CD4-positive, CD25-positive, alpha-beta regulatory T cell (primary cell): ENCODE data around the gene IGFBP6. TPM values are rescaled to one million over a fixed set of nuclear protein-coding genes. Genes with fewer than 3 reads are reported as not detected.

Experiments
- ATAC-seq, 2 donors: fragments of 150-1000 bp; cut with Tn5 transposase; one replicate each; pipeline ENCODE4 v1.10.0; 2021; ENCODE audit warnings: low read depth in 2 of 2, moderate number of reproducible peaks in 2 of 2, moderate library complexity in 1 of 2
- DNase-seq, 3 donors: peaks; one replicate each; pipeline versions ENCODE4 v3.0.0 to v3.0.0-alpha.2; 2012 to 2022; ENCODE audit warnings: mixed read lengths in 1 of 3
- H3K27ac ChIP-seq: one replicate; pipeline ENCODE4 v1.7.0; 2013; ENCODE audit warnings: mild to moderate bottlenecking, low read length; ENCODE audit not compliant: insufficient read depth, poor library complexity, severe bottlenecking
- H3K27me3 ChIP-seq: one replicate; pipeline ENCODE4 v1.7.0; 2013; ENCODE audit warnings: low read length; ENCODE audit not compliant: control insufficient read depth, insufficient read depth
- H3K36me3 ChIP-seq: one replicate; pipeline ENCODE4 v1.7.0; 2013; ENCODE audit warnings: mild to moderate bottlenecking, low read length, moderate library complexity; ENCODE audit not compliant: control insufficient read depth, insufficient read depth
- H3K4me1 ChIP-seq: 2 replicates; pipeline ENCODE4 v1.7.0; 2013; ENCODE audit warnings: mild to moderate bottlenecking, low read length; ENCODE audit not compliant: insufficient read depth, control insufficient read depth, poor library complexity, severe bottlenecking
- H3K4me3 ChIP-seq: one replicate; pipeline ENCODE4 v1.7.0; 2013; ENCODE audit warnings: low read depth, mild to moderate bottlenecking, low read length, moderate library complexity
- H3K9me3 ChIP-seq, 2 experiments: 1 replicate in 1 of 2; 2 replicates in 1 of 2; pipeline ENCODE4 v1.7.0; 2013; ENCODE audit warnings: low read length in 2 of 2, mild to moderate bottlenecking in 1 of 2, moderate library complexity in 1 of 2; ENCODE audit not compliant: control insufficient read depth in 2 of 2
- H3K27ac Mint-ChIP-seq, 3 donors: one replicate each; pipeline ENCODE4 v1.8.0; 2020 to 2022; ENCODE audit warnings: mild to moderate bottlenecking in 3 of 3, mixed read lengths in 3 of 3, moderate library complexity in 2 of 3
- H3K27me3 Mint-ChIP-seq: one replicate; pipeline ENCODE4 v1.8.0; 2022; ENCODE audit warnings: mild to moderate bottlenecking, mixed read lengths
- H3K36me3 Mint-ChIP-seq: one replicate; pipeline ENCODE4 v1.8.0; 2020; ENCODE audit warnings: mixed read lengths
- H3K4me1 Mint-ChIP-seq, 4 donors: one replicate each; pipeline ENCODE4 v1.8.0; 2020 to 2022; ENCODE audit warnings: mixed read lengths in 4 of 4, mild to moderate bottlenecking in 1 of 4
- H3K4me3 Mint-ChIP-seq, 4 donors: one replicate each; pipeline ENCODE4 v1.8.0; 2020 to 2022; ENCODE audit warnings: mild to moderate bottlenecking in 4 of 4, mixed read lengths in 4 of 4, moderate library complexity in 3 of 4
- H3K9me3 Mint-ChIP-seq, 7 donors: one replicate each; pipeline ENCODE4 v1.8.0; 2020 to 2022; ENCODE audit warnings: mixed read lengths in 7 of 7, mild to moderate bottlenecking in 3 of 7, moderate library complexity in 2 of 7
- polyA plus RNA-seq, 4 donors: library from polyadenylated mRNA; unstranded; fragments of 300-500 nt; fragmentation: Illumina TruSeq; gene quantifications; one replicate each; pipeline ENCODE4 v1.2.3, GENCODE V29; 2021
- total RNA-seq: library from RNA; stranded (reverse); gene quantifications from one replicate; pipeline ENCODE4 v1.2.3, GENCODE V29; 2022

Gene IGFBP6
- total and polyA plus RNA-seq, 5 donors from 2014 or later: 0.84 TPM; not detected in 4

DNA sequence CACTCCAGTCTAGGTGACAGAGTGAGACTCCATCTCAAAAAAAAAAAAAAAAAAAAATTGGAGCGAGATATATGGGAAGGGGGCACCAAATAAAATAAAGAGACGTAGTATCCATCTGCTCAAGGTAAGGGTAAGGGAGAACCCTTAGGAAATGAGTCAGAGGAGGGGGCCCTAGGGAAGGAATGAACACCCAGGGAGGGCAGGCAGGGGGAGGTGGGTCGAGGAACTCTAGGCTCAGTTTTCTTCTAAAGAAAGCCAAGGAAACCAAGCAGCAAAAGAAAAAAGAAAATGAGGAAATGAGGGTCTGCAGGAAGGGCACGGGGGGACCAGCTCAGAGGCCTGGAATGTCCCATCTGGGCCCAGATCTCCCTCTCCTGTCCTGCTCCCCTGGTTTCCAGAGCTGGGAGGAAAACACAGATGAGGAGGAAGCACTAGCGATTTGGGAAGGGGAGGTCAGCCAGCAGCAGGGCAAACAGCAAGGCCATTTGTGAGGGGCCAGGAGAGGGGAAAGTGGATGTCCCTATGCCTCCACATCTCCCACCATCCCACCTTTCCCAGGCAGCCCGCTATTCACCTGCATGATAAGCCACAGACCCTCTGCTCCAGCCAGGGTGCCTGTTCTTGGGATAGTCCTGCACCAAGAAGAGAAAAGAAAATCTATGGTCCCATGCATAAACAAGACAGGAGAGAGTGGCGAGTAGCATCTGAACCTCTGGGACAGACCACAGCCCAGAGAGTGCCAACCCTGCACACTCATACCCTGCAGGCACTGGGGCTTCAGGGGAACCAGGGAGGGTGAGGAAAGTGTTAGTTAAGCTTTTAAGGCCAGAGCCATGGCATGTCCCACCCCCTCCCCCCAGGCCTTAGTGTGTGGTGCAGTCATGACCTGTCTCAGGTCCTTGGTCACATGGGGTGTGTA is 30.1 kb upstream of the IGFBP6 start:
- no peak for ATAC-seq
- Histone ChIP-seq H3K4me3 (no peak overlapping the region), H3K27me3 (no peaks in the 10 kb centered on the region), H3K36me3 (peaks cover 52% of the 10 kb centered on the region), H3K9me3 (no peaks in the 10 kb centered on the region), H3K4me1 (no peaks in the 10 kb centered on the region), H3K27ac (no peak overlapping the region)
- no peaks in the 10 kb centered on the region for H3K9me3 Mint-ChIP-seq
- H3K4me1 Mint-ChIP-seq: peaks cover 0 to 23% (median 15%) of the 10 kb centered on the region in 4 donors
- H3K27ac Mint-ChIP-seq: peak overlapping the region in 1 of 3 donors; percentile 49
- no peaks in the 10 kb centered on the region for H3K27me3 Mint-ChIP-seq
- no peak overlapping the region for H3K4me3 Mint-ChIP-seq
- no peak for DNase-seq
- H3K36me3 Mint-ChIP-seq: peaks cover 44% of the 10 kb centered on the region

- DNase-seq (no peak), ATAC-seq (no peak)
- peaks cover 58% of the 10 kb centered on the region for H3K36me3 ChIP-seq
- no peaks in the 10 kb centered on the region for H3K9me3 ChIP-seq
- no peaks in the 10 kb centered on the region for H3K27me3 ChIP-seq
- H3K27ac Mint-ChIP-seq: peak overlapping the region in 1 of 3 donors; percentile 87
- H3K27ac ChIP-seq: no peak overlapping the region
- H3K36me3 Mint-ChIP-seq: peaks cover 44% of the 10 kb centered on the region
- H3K4me3 ChIP-seq: no peak overlapping the region
- no peak overlapping the region for H3K4me3 Mint-ChIP-seq
- no peaks in the 10 kb centered on the region for H3K4me1 ChIP-seq
- peaks cover 0 to 27% (median 19%) of the 10 kb centered on the region in 4 donors for H3K4me1 Mint-ChIP-seq
- H3K9me3 Mint-ChIP-seq: no peaks in the 10 kb centered on the region
- no peaks in the 10 kb centered on the region for H3K27me3 Mint-ChIP-seq
Measured at GRCh38 chr12:53067993-53068770, 29.3 kb upstream of the IGFBP6 start.

GRCh38 chr12:53068811-53069585 is 28.5 kb upstream of the IGFBP6 start:
- Mint-ChIP-seq H3K27me3 (no peaks in the 10 kb centered on the region), H3K4me3 (no peak overlapping the region), H3K36me3 (peaks cover 46% of the 10 kb centered on the region), H3K4me1 (peaks cover 0 to 30% (median 20%) of the 10 kb centered on the region in 4 donors), H3K27ac (peak overlapping the region in 2 of 3 donors; percentile 59 to 76), H3K9me3 (no peaks in the 10 kb centered on the region)
- Histone ChIP-seq H3K27ac (no peak overlapping the region), H3K9me3 (no peaks in the 10 kb centered on the region), H3K27me3 (no peaks in the 10 kb centered on the region), H3K4me3 (no peak overlapping the region), H3K4me1 (no peaks in the 10 kb centered on the region), H3K36me3 (peaks cover 64% of the 10 kb centered on the region)
- ATAC-seq (no peak), DNase-seq (no peak)

- Mint-ChIP-seq H3K27me3 (no peaks in the 10 kb centered on the region), H3K27ac (peak overlapping the region in 2 of 3 donors; percentile 65 to 76), H3K36me3 (peaks cover 50% of the 10 kb centered on the region), H3K4me3 (no peak overlapping the region), H3K9me3 (no peaks in the 10 kb centered on the region), H3K4me1 (peaks cover 0 to 34% (median 23%) of the 10 kb centered on the region in 4 donors)
- no peak for DNase-seq
- H3K27ac ChIP-seq: no peak overlapping the region
- ATAC-seq: no peak
- no peaks in the 10 kb centered on the region for H3K27me3 ChIP-seq
- H3K4me3 ChIP-seq: no peak overlapping the region
- H3K36me3 ChIP-seq: peaks cover 67% of the 10 kb centered on the region
- H3K9me3 ChIP-seq: no peaks in the 10 kb centered on the region
- H3K4me1 ChIP-seq: no peaks in the 10 kb centered on the region
Measured at GRCh38 chr12:53069621-53070410, 27.7 kb upstream of the IGFBP6 start.

- ATAC-seq: no peak
- Mint-ChIP-seq H3K27ac (peak overlapping the region in 1 of 3 donors; percentile 65), H3K9me3 (no peaks in the 10 kb centered on the region), H3K4me3 (no peak overlapping the region), H3K27me3 (no peaks in the 10 kb centered on the region), H3K4me1 (peaks cover 0 to 42% (median 25%) of the 10 kb centered on the region in 4 donors), H3K36me3 (peaks cover 49% of the 10 kb centered on the region)
- H3K27ac ChIP-seq: no peak overlapping the region
- no peaks in the 10 kb centered on the region for H3K9me3 ChIP-seq
- no peaks in the 10 kb centered on the region for H3K4me1 ChIP-seq
- no peak for DNase-seq
- H3K4me3 ChIP-seq: no peak overlapping the region
- peaks cover 71% of the 10 kb centered on the region for H3K36me3 ChIP-seq
- H3K27me3 ChIP-seq: no peaks in the 10 kb centered on the region
Measured at GRCh38 chr12:53070877-53071492, 26.5 kb upstream of the IGFBP6 start.

DNA sequence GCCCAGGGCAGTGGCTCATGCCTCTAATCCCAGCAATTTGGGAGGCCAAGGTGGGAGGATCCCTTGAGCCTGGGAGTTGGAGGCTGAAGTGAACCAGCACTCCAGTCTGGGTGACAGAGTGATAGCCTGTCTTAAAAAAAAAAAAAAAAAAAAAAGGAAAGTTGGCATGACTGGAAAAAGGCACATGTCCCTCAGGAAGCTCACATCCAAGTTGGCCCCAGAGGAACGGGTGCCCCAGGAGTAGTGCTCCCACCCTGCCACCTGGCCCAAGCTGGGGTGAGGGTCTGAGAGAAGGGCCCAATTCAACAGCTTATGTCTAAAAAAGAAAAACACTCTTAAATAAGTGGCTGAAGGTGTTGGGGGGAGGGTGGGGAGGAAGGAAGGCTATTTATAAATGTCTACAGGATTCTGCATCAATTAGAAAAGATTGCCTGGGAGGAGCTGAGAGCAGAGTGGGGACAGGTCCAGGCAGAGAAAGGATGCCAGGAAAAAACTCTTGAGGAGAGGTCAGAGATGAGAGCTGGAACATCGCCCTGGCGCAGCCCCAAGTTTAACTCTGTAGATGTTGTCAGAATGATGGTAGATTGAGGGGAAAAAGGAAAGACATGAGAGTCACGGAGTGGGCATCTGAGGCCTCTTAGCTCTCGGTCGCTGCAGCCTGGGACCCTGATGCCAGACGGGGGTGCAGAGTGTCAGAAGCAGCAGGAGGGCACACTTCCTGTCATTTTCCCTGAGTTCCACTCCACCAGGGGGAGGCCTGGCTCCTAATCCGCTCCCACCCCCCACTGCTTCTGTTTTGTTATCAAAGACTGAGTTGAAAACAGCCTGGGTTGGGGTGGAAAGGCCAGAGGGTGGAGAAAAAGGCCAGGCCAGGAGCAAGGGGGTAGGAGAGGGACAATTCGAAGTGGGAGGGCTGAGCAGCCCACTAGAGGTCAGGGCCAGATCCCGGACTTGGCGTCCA is 25.6 kb upstream of the IGFBP6 start:
- Histone ChIP-seq H3K4me1 (peaks cover 4% of the 10 kb centered on the region), H3K4me3 (no peak overlapping the region), H3K9me3 (no peaks in the 10 kb centered on the region), H3K36me3 (peaks cover 76% of the 10 kb centered on the region), H3K27ac (no peak overlapping the region), H3K27me3 (no peaks in the 10 kb centered on the region)
- peaks cover 47% of the 10 kb centered on the region for H3K36me3 Mint-ChIP-seq
- DNase-seq: no peak
- no peak for ATAC-seq
- H3K4me3 Mint-ChIP-seq: peak overlapping the region in 1 of 4 donors; percentile 25
- H3K27me3 Mint-ChIP-seq: no peaks in the 10 kb centered on the region
- peak overlapping the region in 1 of 3 donors; percentile 65 for H3K27ac Mint-ChIP-seq
- H3K9me3 Mint-ChIP-seq: no peaks in the 10 kb centered on the region
- H3K4me1 Mint-ChIP-seq: peaks cover 0 to 45% (median 27%) of the 10 kb centered on the region in 4 donors
